OCI-LY7 (cell line): ENCODE results near the gene SBF2. TPM values are rescaled to one million over a fixed set of nuclear protein-coding genes. Genes with fewer than 3 reads are reported as not detected.

Source experiments
- BruUV-seq: library from RNA; stranded (reverse); fragments of 400-500 nt; replicated peaks from 2 replicates; lab custom pipeline; 2021; lab: Mats Ljungman, UMichigan
- CTCF ChIA-PET: fragments of 300-600 bp; sonication (Branson Sonifier 250); formaldehyde crosslinking; loops from one replicate; lab custom pipeline; 2022; ENCODE audit warnings: antibody characterized with exemption; ENCODE audit not compliant: unreplicated experiment; lab: Charles Lee
- POLR2A ChIA-PET: fragments of 300-600 bp; sonication (Branson Sonifier 250); formaldehyde crosslinking; loops from one replicate; lab custom pipeline; 2022; ENCODE audit warnings: antibody characterized with exemption; lab: Charles Lee
- DNase-seq: peaks from one replicate; pipeline ENCODE4 v3.0.0-alpha.2; 2015; ENCODE audit warnings: low spot score
- H2AFZ ChIP-seq: fragments of 200-600 bp; sonication (generic), shearing (Covaris generic); 2 replicates; pipeline ENCODE4 v1.6.1; 2014; ENCODE audit warnings: mild to moderate bottlenecking, antibody characterized with exemption, low read length, moderate library complexity
- H3K27ac ChIP-seq: fragments of 200-600 bp; sonication (generic); 2 replicates; pipeline ENCODE4 v1.5.1; 2014; ENCODE audit warnings: mixed run types, low read depth, mild to moderate bottlenecking, moderate library complexity, low read length, inconsistent platforms; ENCODE audit not compliant: poor library complexity, severe bottlenecking
- H3K36me3 ChIP-seq: fragments of 200-600 bp; sonication (generic); 2 replicates; pipeline ENCODE4 v1.6.1; 2014; ENCODE audit warnings: mild to moderate bottlenecking, antibody characterized with exemption, low read length, moderate library complexity, mixed read lengths; ENCODE audit not compliant: insufficient read depth
- H3K4me1 ChIP-seq: fragments of 200-600 bp; sonication (generic); 2 replicates; pipeline ENCODE4 v1.5.1; 2014; ENCODE audit warnings: mild to moderate bottlenecking, low read length; ENCODE audit not compliant: insufficient read depth, poor library complexity, severe bottlenecking
- H3K4me2 ChIP-seq: fragments of 200-600 bp; sonication (generic); 2 replicates; pipeline ENCODE4 v1.6.1; 2014; ENCODE audit warnings: mild to moderate bottlenecking, low read length
- H3K4me3 ChIP-seq: fragments of 200-600 bp; sonication (generic); 2 replicates; pipeline ENCODE4 v1.5.1; 2014; ENCODE audit warnings: mild to moderate bottlenecking, low read depth, low read length; ENCODE audit not compliant: poor library complexity, severe bottlenecking
- H3K79me2 ChIP-seq: fragments of 200-600 bp; sonication (generic); 2 replicates; pipeline ENCODE4 v1.6.1; 2016; ENCODE audit warnings: low read depth, mild to moderate bottlenecking, low read length, moderate library complexity, mixed read lengths; ENCODE audit not compliant: insufficient read depth
- H3K9me2 ChIP-seq: fragments of 200-600 bp; sonication (generic); 2 replicates; pipeline ENCODE4 v1.6.1; 2016; ENCODE audit warnings: mild to moderate bottlenecking, low read length, mixed read lengths; ENCODE audit not compliant: insufficient read depth
- H3K9me3 ChIP-seq: fragments of 200-600 bp; sonication (generic); 2 replicates; pipeline ENCODE4 v1.6.1; 2014; ENCODE audit warnings: mild to moderate bottlenecking, mixed run types, low read length, mixed read lengths
- H4K20me1 ChIP-seq: fragments of 200-600 bp; sonication (generic); 2 replicates; pipeline ENCODE4 v1.6.1; 2014; ENCODE audit warnings: mild to moderate bottlenecking, antibody characterized with exemption, low read length, moderate library complexity, mixed read lengths; ENCODE audit not compliant: insufficient read depth
- CTCF ChIP-seq: fragments of 200-600 bp; sonication (generic); conservative IDR thresholded peaks from 2 replicates; pipeline ENCODE4 v1.5.1; 2014; ENCODE audit warnings: mild to moderate bottlenecking, antibody characterized with exemption, low read length, moderate library complexity, mixed read lengths
- EZH2phosphoT487 ChIP-seq: fragments of 200-600 bp; sonication (generic); IDR thresholded peaks from 2 replicates; pipeline ENCODE4 v1.6.1; 2018; ENCODE audit warnings: low read depth, borderline replicate concordance, mild to moderate bottlenecking, mixed run types, antibody characterized with exemption, low read length, moderate library complexity, mixed read lengths
- intact Hi-C: fragments of 100-400 bp; cut with micrococcal nuclease; formaldehyde crosslinking; loops from one replicate; pipeline ENCODE4 v1.10.0; 2022; ENCODE audit not compliant: unreplicated experiment
- total RNA-seq, 2 experiments: library from RNA; depleted of rRNA in 1 of 2; stranded (reverse); fragments of >200 nt in 1 of 2; shearing (Covaris generic) in 1 of 2; gene quantifications; 2 replicates each; pipeline ENCODE4 v1.2.3, GENCODE V29; 2014 to 2022

The SBF2 gene
- total RNA-seq, 2 experiments from 2014 or later: 12.9 to 14.3 TPM

GRCh38 chr11:9962722-9963121, 331.3 kb downstream of the SBF2 start:
- intact Hi-C loops: no loop called here
- Histone ChIP-seq H3K27ac (no peak overlapping the region), H2AFZ (no peak overlapping the region), H3K79me2 (no peaks in the 10 kb centered on the region), H3K9me2 (no peaks in the 10 kb centered on the region), H3K9me3 (no peaks in the 10 kb centered on the region), H3K4me1 (peaks cover 9% of the 10 kb centered on the region), H4K20me1 (no peaks in the 10 kb centered on the region), H3K4me3 (no peak overlapping the region), H3K4me2 (no peak overlapping the region), H3K36me3 (no peaks in the 10 kb centered on the region)
- BruUV-seq: no TSS peak
- TF ChIP-seq CTCF (no peak), EZH2phosphoT487 (no peak)
- peak; percentile 34 for DNase-seq
- CTCF ChIA-PET: no interaction called here
- POLR2A ChIA-PET: interaction anchor here (1.8 kb wide), 1 partner anchor 10 kb away, joined by 7 read pairs; no protein-coding TSS in a partner anchor

GRCh38 chr11:9957072-9957471, 336.9 kb downstream of the SBF2 start:
- no peaks in the 10 kb centered on the region for H3K79me2 ChIP-seq
- H4K20me1 ChIP-seq: no peaks in the 10 kb centered on the region
- no peak overlapping the region for H3K4me3 ChIP-seq
- no peak overlapping the region for H2AFZ ChIP-seq
- BruUV-seq: no TSS peak
- ChIA-PET CTCF (no interaction called here), POLR2A (interaction anchor here (0.9 kb wide), 1 partner anchor 31 kb away, joined by 3 read pairs; no protein-coding TSS in a partner anchor)
- H3K4me2 ChIP-seq: no peak overlapping the region
- no peaks in the 10 kb centered on the region for H3K4me1 ChIP-seq
- H3K9me2 ChIP-seq: no peaks in the 10 kb centered on the region
- DNase-seq: no peak
- no peaks in the 10 kb centered on the region for H3K36me3 ChIP-seq
- H3K9me3 ChIP-seq: no peaks in the 10 kb centered on the region
- intact Hi-C loops: no loop called here
- TF ChIP-seq EZH2phosphoT487 (no peak), CTCF (no peak)
- H3K27ac ChIP-seq: no peak overlapping the region

- no peaks in the 10 kb centered on the region for H3K9me3 ChIP-seq
- TF ChIP-seq CTCF: no peak
- TF ChIP-seq EZH2phosphoT487: no peak
- no TSS peak for BruUV-seq
- CTCF ChIA-PET: no interaction called here
- H3K27ac ChIP-seq: no peak overlapping the region
- H2AFZ ChIP-seq: no peak overlapping the region
- H3K4me3 ChIP-seq: no peak overlapping the region
- no peaks in the 10 kb centered on the region for H4K20me1 ChIP-seq
- POLR2A ChIA-PET: interaction anchor here (1.0 kb wide), 1 partner anchor 12 kb away, joined by 4 read pairs; no protein-coding TSS in a partner anchor
- H3K36me3 ChIP-seq: no peaks in the 10 kb centered on the region
- intact Hi-C loops: no loop called here
- H3K9me2 ChIP-seq: no peaks in the 10 kb centered on the region
- no peaks in the 10 kb centered on the region for H3K79me2 ChIP-seq
- H3K4me1 ChIP-seq: no peaks in the 10 kb centered on the region
- no peak for DNase-seq
- H3K4me2 ChIP-seq: no peak overlapping the region
Observed at GRCh38 chr11:9956483-9956882, 337.5 kb downstream of the SBF2 start.
